HL-60/S4 (cell line): ENCODE results near the gene RDH13.
"Not testable (repeated sequence)": the region's sequence is repeated elsewhere in the genome, so short reads cannot be mapped to it uniquely, and the experiment has no call there.

Source experiments
- in situ Hi-C: fragments of 300-500 bp; cut with MboI; formaldehyde crosslinking; loops from 2 replicates; pipeline ENCODE4 v1.14.3; 2022; ENCODE audit warnings: low sequenced_read_pairs

The RDH13 gene

GRCh38 chr19:55015126-55015525, 47.8 kb downstream of the RDH13 start:
- in situ Hi-C loops = no loop called here

GRCh38 chr19:55014714-55015113, 48.2 kb downstream of the RDH13 start:
- in situ Hi-C loops = no loop called here

GRCh38 chr19:55013596-55013995, 49.4 kb downstream of the RDH13 start:
- in situ Hi-C loops = no loop called here

GRCh38 chr19:55012306-55012705, 50.6 kb downstream of the RDH13 start:
- in situ Hi-C loops = no loop called here

- in situ Hi-C loops = not testable (repeated sequence)
These were observed 52.4 kb downstream of the RDH13 start for GRCh38 chr19:55010561-55010960.

GRCh38 chr19:55008781-55009180, 54.2 kb downstream of the RDH13 start:
- in situ Hi-C loops = not testable (repeated sequence)

GRCh38 chr19:55008189-55008588, 54.8 kb downstream of the RDH13 start:
- in situ Hi-C loops = not testable (repeated sequence)

GRCh38 chr19:55007537-55007936, 55.4 kb downstream of the RDH13 start:
- in situ Hi-C loops = not testable (repeated sequence)

- in situ Hi-C loops = not testable (repeated sequence)
These were observed 56.2 kb downstream of the RDH13 start for GRCh38 chr19:55006795-55007194.

GRCh38 chr19:55005684-55006488, 57.1 kb downstream of the RDH13 start:
- in situ Hi-C loops = no loop called here

- in situ Hi-C loops = no loop called here
These were observed 62.2 kb downstream of the RDH13 start for GRCh38 chr19:55000761-55001160.

- in situ Hi-C loops = not testable (repeated sequence)
These were observed 64.2 kb downstream of the RDH13 start for GRCh38 chr19:54998751-54999239.

GRCh38 chr19:54995561-54995960, 67.4 kb downstream of the RDH13 start:
- in situ Hi-C loops = no loop called here
